HG03432 (cell line): ENCODE measurements around the gene CDK5R1.

ENCODE experiments used
- ATAC-seq: cut with Tn5 transposase; IDR thresholded peaks from one replicate; pipeline ENCODE4 v1.9.1; 2021; ENCODE audit warnings: mild to moderate bottlenecking, moderate library complexity; ENCODE audit not compliant: unreplicated experiment

The CDK5R1 gene

GRCh38 chr17:32492264-32492589 is 5.4 kb downstream of the CDK5R1 start:
- ATAC-seq = no peak

GRCh38 chr17:32492648-32493289 is 6.0 kb downstream of the CDK5R1 start:
- ATAC-seq = no peak

GRCh38 chr17:32493571-32493970 is 6.8 kb downstream of the CDK5R1 start:
- ATAC-seq = no peak

- no peak for ATAC-seq
These were observed 7.3 kb downstream of the CDK5R1 start for GRCh38 chr17:32493976-32494513.

- no peak for ATAC-seq
These were observed 8.0 kb downstream of the CDK5R1 start for GRCh38 chr17:32494621-32495358.

GRCh38 chr17:32495359-32496231 is 8.8 kb downstream of the CDK5R1 start:
- ATAC-seq = no peak

- no peak for ATAC-seq
These were observed 9.7 kb downstream of the CDK5R1 start for GRCh38 chr17:32496395-32497073.

- ATAC-seq = no peak
These were observed 10.8 kb downstream of the CDK5R1 start for GRCh38 chr17:32497431-32498205.

GRCh38 chr17:32498391-32498790 is 11.6 kb downstream of the CDK5R1 start:
- no peak for ATAC-seq

- no peak for ATAC-seq
These were observed 15.2 kb downstream of the CDK5R1 start for GRCh38 chr17:32502013-32502412.

- ATAC-seq = no peak
These were observed 15.9 kb downstream of the CDK5R1 start for GRCh38 chr17:32502710-32503109.

- ATAC-seq = peak; percentile 86
These were observed 16.7 kb downstream of the CDK5R1 start for GRCh38 chr17:32503251-32504165.

- no peak for ATAC-seq
These were observed 17.6 kb downstream of the CDK5R1 start for GRCh38 chr17:32504166-32504990.

- no peak for ATAC-seq
These were observed 22.1 kb downstream of the CDK5R1 start for GRCh38 chr17:32508926-32509325.

GRCh38 chr17:32510466-32510865 is 23.7 kb downstream of the CDK5R1 start:
- no peak for ATAC-seq

GRCh38 chr17:32512328-32512727 is 25.5 kb downstream of the CDK5R1 start:
- ATAC-seq = no peak

GRCh38 chr17:32513579-32513978 is 26.8 kb downstream of the CDK5R1 start:
- no peak for ATAC-seq

- no peak for ATAC-seq
These were observed 27.8 kb downstream of the CDK5R1 start for GRCh38 chr17:32514606-32515005.
